Measurements from ENCODE around the gene TBCEL.
A peak's percentile ranks its signal among the peaks of the same experiment; 100 is the strongest.
"Not testable (repeated sequence)": the region's sequence is repeated elsewhere in the genome, so short reads cannot be mapped to it uniquely, and the experiment has no call there.

Gene TBCEL

GRCh38 chr11:121029813-121030445 lies 6.0 kb downstream of the TBCEL start:
- H3K9ac ChIP-seq (ENCODE audit: low read depth, low read length): no peak overlapping the region
- H3K4me3 ChIP-seq (ENCODE audit: low read length): no peak overlapping the region
- peaks cover 4% of the 10 kb centered on the region for H3K4me1 ChIP-seq (ENCODE audit: insufficient read depth, low read length)
- WGBS: 88% methylated on average over 3 of the region's 3 CpGs
- H3K36me3 ChIP-seq (ENCODE audit: insufficient read depth, low read length): no peaks in the 10 kb centered on the region
- no peaks in the 10 kb centered on the region for H3K9me3 ChIP-seq (ENCODE audit: insufficient read depth, low read depth, low read length)
- H3K27ac ChIP-seq (ENCODE audit: low read depth, low read length): no peak overlapping the region
- H3K27me3 ChIP-seq (ENCODE audit: insufficient read depth, low read length): no peaks in the 10 kb centered on the region

- no peak overlapping the region for H3K27ac ChIP-seq (ENCODE audit: low read depth, low read length)
- WGBS: no CpG with 5 or more reads among the region's 2 CpGs
- no peaks in the 10 kb centered on the region for H3K9me3 ChIP-seq (ENCODE audit: insufficient read depth, low read depth, low read length)
- no peak overlapping the region for H3K9ac ChIP-seq (ENCODE audit: low read depth, low read length)
- H3K27me3 ChIP-seq (ENCODE audit: insufficient read depth, low read length): no peaks in the 10 kb centered on the region
- H3K4me3 ChIP-seq (ENCODE audit: low read length): no peak overlapping the region
- H3K4me1 ChIP-seq (ENCODE audit: insufficient read depth, low read length): peaks cover 11% of the 10 kb centered on the region; the same call in 1 of the 2 replicates
- no peaks in the 10 kb centered on the region for H3K36me3 ChIP-seq (ENCODE audit: insufficient read depth, low read length)
Observed at GRCh38 chr11:121031167-121031566, 7.3 kb downstream of the TBCEL start.

GRCh38 chr11:121031648-121032047 lies 7.7 kb downstream of the TBCEL start:
- not testable (repeated sequence) for H3K9ac ChIP-seq (ENCODE audit: low read depth, low read length); H3K9me3 ChIP-seq (ENCODE audit: insufficient read depth, low read depth, low read length); H3K4me3 ChIP-seq (ENCODE audit: low read length); H3K27me3 ChIP-seq (ENCODE audit: insufficient read depth, low read length); H3K36me3 ChIP-seq (ENCODE audit: insufficient read depth, low read length); H3K27ac ChIP-seq (ENCODE audit: low read depth, low read length)
- peaks cover 14% of the 10 kb centered on the region; the same call in 1 of the 2 replicates for H3K4me1 ChIP-seq (ENCODE audit: insufficient read depth, low read length)
- WGBS: 94% methylated on average over 4 of the region's 4 CpGs

GRCh38 chr11:121032546-121032945 lies 8.6 kb downstream of the TBCEL start:
- Histone ChIP-seq H3K9me3 (ENCODE audit: insufficient read depth, low read depth, low read length) (no peaks in the 10 kb centered on the region), H3K27me3 (ENCODE audit: insufficient read depth, low read length) (no peaks in the 10 kb centered on the region), H3K9ac (ENCODE audit: low read depth, low read length) (no peak overlapping the region), H3K36me3 (ENCODE audit: insufficient read depth, low read length) (no peaks in the 10 kb centered on the region), H3K27ac (ENCODE audit: low read depth, low read length) (no peak overlapping the region), H3K4me3 (ENCODE audit: low read length) (no peak overlapping the region), H3K4me1 (ENCODE audit: insufficient read depth, low read length) (peaks cover 14% of the 10 kb centered on the region; the same call in 1 of the 2 replicates)
- 86% methylated on average over 3 of the region's 3 CpGs for WGBS

GRCh38 chr11:121033635-121034034 lies 9.7 kb downstream of the TBCEL start:
- H3K27ac ChIP-seq (ENCODE audit: low read depth, low read length): no peak overlapping the region
- H3K9me3 ChIP-seq (ENCODE audit: insufficient read depth, low read depth, low read length): no peaks in the 10 kb centered on the region
- H3K27me3 ChIP-seq (ENCODE audit: insufficient read depth, low read length): no peaks in the 10 kb centered on the region
- WGBS: 97% methylated on average over 3 of the region's 4 CpGs
- H3K4me3 ChIP-seq (ENCODE audit: low read length): no peak overlapping the region
- H3K9ac ChIP-seq (ENCODE audit: low read depth, low read length): no peak overlapping the region
- H3K36me3 ChIP-seq (ENCODE audit: insufficient read depth, low read length): no peaks in the 10 kb centered on the region
- H3K4me1 ChIP-seq (ENCODE audit: insufficient read depth, low read length): peaks cover 19% of the 10 kb centered on the region

- H3K9ac ChIP-seq (ENCODE audit: low read depth, low read length): no peak overlapping the region
- no peaks in the 10 kb centered on the region for H3K27me3 ChIP-seq (ENCODE audit: insufficient read depth, low read length)
- H3K4me1 ChIP-seq (ENCODE audit: insufficient read depth, low read length): peaks cover 35% of the 10 kb centered on the region
- no peaks in the 10 kb centered on the region for H3K9me3 ChIP-seq (ENCODE audit: insufficient read depth, low read depth, low read length)
- no peak overlapping the region for H3K4me3 ChIP-seq (ENCODE audit: low read length)
- H3K36me3 ChIP-seq (ENCODE audit: insufficient read depth, low read length): no peaks in the 10 kb centered on the region
- 73% methylated on average over 4 of the region's 4 CpGs for WGBS
- no peak overlapping the region for H3K27ac ChIP-seq (ENCODE audit: low read depth, low read length)
Observed at GRCh38 chr11:121035169-121035755, 11.4 kb downstream of the TBCEL start.

- Histone ChIP-seq H3K9me3 (ENCODE audit: insufficient read depth, low read depth, low read length) (no peaks in the 10 kb centered on the region), H3K9ac (ENCODE audit: low read depth, low read length) (no peak overlapping the region), H3K27ac (ENCODE audit: low read depth, low read length) (no peak overlapping the region), H3K36me3 (ENCODE audit: insufficient read depth, low read length) (no peaks in the 10 kb centered on the region), H3K4me3 (ENCODE audit: low read length) (no peak overlapping the region), H3K4me1 (ENCODE audit: insufficient read depth, low read length) (peaks cover 41% of the 10 kb centered on the region), H3K27me3 (ENCODE audit: insufficient read depth, low read length) (no peaks in the 10 kb centered on the region)
- WGBS: 86% methylated on average over 3 of the region's 3 CpGs
Observed at GRCh38 chr11:121035780-121036179, 11.9 kb downstream of the TBCEL start.

GRCh38 chr11:121037016-121037415 lies 13.1 kb downstream of the TBCEL start:
- Histone ChIP-seq H3K27ac (ENCODE audit: low read depth, low read length) (no peak overlapping the region), H3K4me3 (ENCODE audit: low read length) (no peak overlapping the region)
- 90% methylated on average over 1 of the region's 1 CpG for WGBS

GRCh38 chr11:121038648-121039409 lies 14.9 kb downstream of the TBCEL start:
- Histone ChIP-seq H3K9ac (ENCODE audit: low read depth, low read length) (no peak overlapping the region), H3K4me1 (ENCODE audit: insufficient read depth, low read length) (peaks cover 49% of the 10 kb centered on the region), H3K27me3 (ENCODE audit: insufficient read depth, low read length) (no peaks in the 10 kb centered on the region), H3K9me3 (ENCODE audit: insufficient read depth, low read depth, low read length) (no peaks in the 10 kb centered on the region), H3K4me3 (ENCODE audit: low read length) (no peak overlapping the region), H3K27ac (ENCODE audit: low read depth, low read length) (peak overlapping the region; percentile 19; the same call in 1 of the 2 replicates), H3K36me3 (ENCODE audit: insufficient read depth, low read length) (no peaks in the 10 kb centered on the region)
- WGBS: 66% methylated on average over 5 of the region's 5 CpGs

More at GRCh38 chr11:121037016-121037415, 13.1 kb downstream of the TBCEL start:
- no peak overlapping the region for H3K9ac ChIP-seq (ENCODE audit: low read depth, low read length)
- no peaks in the 10 kb centered on the region for H3K9me3 ChIP-seq (ENCODE audit: insufficient read depth, low read depth, low read length)
- peaks cover 49% of the 10 kb centered on the region for H3K4me1 ChIP-seq (ENCODE audit: insufficient read depth, low read length)
- no peaks in the 10 kb centered on the region for H3K27me3 ChIP-seq (ENCODE audit: insufficient read depth, low read length)
- no peaks in the 10 kb centered on the region for H3K36me3 ChIP-seq (ENCODE audit: insufficient read depth, low read length)

- no peak overlapping the region for H3K4me3 ChIP-seq (ENCODE audit: low read length)
- no peaks in the 10 kb centered on the region for H3K27me3 ChIP-seq (ENCODE audit: insufficient read depth, low read length)
- no peak overlapping the region; the same call in 1 of the 2 replicates for H3K27ac ChIP-seq (ENCODE audit: low read depth, low read length)
- H3K9me3 ChIP-seq (ENCODE audit: insufficient read depth, low read depth, low read length): no peaks in the 10 kb centered on the region
- no peaks in the 10 kb centered on the region for H3K36me3 ChIP-seq (ENCODE audit: insufficient read depth, low read length)
- WGBS: 75% methylated on average over 1 of the region's 1 CpG
- H3K4me1 ChIP-seq (ENCODE audit: insufficient read depth, low read length): peaks cover 48% of the 10 kb centered on the region
- H3K9ac ChIP-seq (ENCODE audit: low read depth, low read length): no peak overlapping the region
Observed at GRCh38 chr11:121039971-121040613, 16.2 kb downstream of the TBCEL start.

GRCh38 chr11:121040614-121041002 lies 16.7 kb downstream of the TBCEL start:
- 93% methylated on average over 3 of the region's 3 CpGs for WGBS
- Histone ChIP-seq H3K27me3 (ENCODE audit: insufficient read depth, low read length) (no peaks in the 10 kb centered on the region), H3K36me3 (ENCODE audit: insufficient read depth, low read length) (peaks cover 5% of the 10 kb centered on the region; the same call in 1 of the 2 replicates), H3K9ac (ENCODE audit: low read depth, low read length) (no peak overlapping the region), H3K4me1 (ENCODE audit: insufficient read depth, low read length) (peaks cover 44% of the 10 kb centered on the region), H3K27ac (ENCODE audit: low read depth, low read length) (no peak overlapping the region), H3K9me3 (ENCODE audit: insufficient read depth, low read depth, low read length) (no peaks in the 10 kb centered on the region), H3K4me3 (ENCODE audit: low read length) (no peak overlapping the region)
